IMR-90 (cell line): ENCODE measurements around the gene LRRC4C.

Experiments used
- CTCF ChIP-seq: conservative IDR thresholded peaks from 2 replicates; pipeline ENCODE4 v1.5.1; 2012; ENCODE audit warnings: mild to moderate bottlenecking, low read depth, low read length, improper control_type of control experiment
- POLR2A ChIP-seq: IDR thresholded peaks from 2 replicates; pipeline ENCODE4 v1.6.1; 2012; ENCODE audit warnings: mild to moderate bottlenecking, low read depth, low read length
- USF2 ChIP-seq: fragments of 150-350 bp; IDR thresholded peaks from 2 replicates; pipeline ENCODE4 v1.6.1; 2017; ENCODE audit warnings: mild to moderate bottlenecking, antibody characterized with exemption, low read length, low read depth

GRCh38 chr11:40287916-40288803 lies 1171.3 kb downstream of the LRRC4C start:
- no peak for TF ChIP-seq CTCF
- no peak for TF ChIP-seq USF2
- TF ChIP-seq POLR2A, result no peak
